ES-I3 (cell line): ENCODE results near the gene RBMS3.

Experiments used
- H3K36me3 ChIP-seq: 2 replicates; pipeline ENCODE4 v1.6.1; 2013; ENCODE audit warnings: mild to moderate bottlenecking, low read length, control low read depth, moderate library complexity; ENCODE audit not compliant: insufficient read depth
- H3K4me1 ChIP-seq: 2 replicates; pipeline ENCODE4 v1.6.1; 2013; ENCODE audit warnings: mild to moderate bottlenecking, control low read depth, low read length; ENCODE audit not compliant: insufficient read depth
- H3K9ac ChIP-seq: 2 replicates; pipeline ENCODE4 v1.6.1; 2013; ENCODE audit warnings: low read depth, mild to moderate bottlenecking, low read length, moderate library complexity
- H3K9me3 ChIP-seq: 2 replicates; pipeline ENCODE4 v1.6.1; 2013; ENCODE audit warnings: mild to moderate bottlenecking, low read length, moderate library complexity; ENCODE audit not compliant: control insufficient read depth, insufficient read depth

The RBMS3 gene

DNA sequence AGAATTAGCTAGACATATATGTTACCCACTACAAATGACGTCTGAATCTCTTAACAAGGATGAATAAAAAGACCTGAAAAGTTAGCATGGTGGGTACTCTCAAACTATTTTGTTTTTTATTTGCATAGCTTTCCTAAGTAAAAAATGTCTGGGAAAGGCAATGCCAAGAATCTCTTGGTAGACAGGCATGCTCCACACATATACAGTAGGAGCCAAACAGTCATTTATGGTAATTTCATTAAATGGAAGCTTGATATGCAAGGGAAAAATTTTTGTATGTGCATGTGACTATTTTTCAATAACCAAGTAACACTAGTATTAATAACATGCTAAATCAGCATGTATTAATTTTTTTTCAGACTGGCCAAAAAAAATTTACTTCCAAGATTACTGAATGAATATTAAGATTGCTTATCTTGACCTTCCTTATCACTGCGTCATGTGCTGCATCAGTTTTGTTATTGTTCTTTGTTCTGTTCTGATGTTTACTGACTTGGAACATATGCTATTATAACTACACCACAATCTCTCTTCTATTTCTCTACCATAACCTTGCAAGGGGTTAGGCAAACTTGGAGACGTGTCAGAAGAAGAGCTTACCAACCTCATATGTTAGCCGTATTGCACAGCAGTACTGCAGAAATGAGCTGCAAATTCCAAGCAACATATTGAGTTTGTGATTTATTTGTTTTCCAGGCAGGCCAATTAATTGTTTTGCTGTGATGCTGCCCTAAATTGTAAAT is 255.3 kb downstream of the RBMS3 start:
- no peaks in the 10 kb centered on the region for H3K36me3 ChIP-seq
- H3K9ac ChIP-seq = no peak overlapping the region
- no peaks in the 10 kb centered on the region; the same call in 1 of the 2 replicates for H3K4me1 ChIP-seq
- no peaks in the 10 kb centered on the region for H3K9me3 ChIP-seq

- H3K36me3 ChIP-seq = no peaks in the 10 kb centered on the region
Measured at GRCh38 chr3:29537889-29538609, 257.2 kb downstream of the RBMS3 start.

DNA sequence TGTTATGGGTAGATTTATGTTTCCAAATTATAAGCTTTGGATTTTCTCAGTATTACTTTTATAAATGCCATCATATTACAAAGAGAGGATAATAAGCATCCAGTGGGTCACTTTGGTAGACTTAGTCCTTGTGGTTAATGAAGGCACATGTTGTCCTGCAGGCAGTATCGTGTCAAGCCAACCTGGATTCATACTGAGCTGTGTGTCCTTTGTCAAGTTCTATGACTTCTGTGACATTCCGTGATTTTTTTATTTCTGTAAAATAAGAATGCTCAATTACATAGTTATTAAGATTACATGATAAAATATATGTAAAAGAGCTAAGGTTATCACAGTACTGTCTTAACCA is 257.7 kb downstream of the RBMS3 start:
- Histone ChIP-seq H3K9ac (no peak overlapping the region), H3K36me3 (no peaks in the 10 kb centered on the region), H3K9me3 (no peaks in the 10 kb centered on the region), H3K4me1 (no peaks in the 10 kb centered on the region; the same call in 1 of the 2 replicates)

More at GRCh38 chr3:29537889-29538609, 257.2 kb downstream of the RBMS3 start:
- no peaks in the 10 kb centered on the region for H3K9me3 ChIP-seq
- no peaks in the 10 kb centered on the region; the same call in 1 of the 2 replicates for H3K4me1 ChIP-seq
- no peak overlapping the region for H3K9ac ChIP-seq

GRCh38 chr3:29540544-29540943 is 259.7 kb downstream of the RBMS3 start:
- H3K36me3 ChIP-seq = no peaks in the 10 kb centered on the region
- H3K9ac ChIP-seq = no peak overlapping the region
- H3K4me1 ChIP-seq = no peaks in the 10 kb centered on the region
- H3K9me3 ChIP-seq = no peaks in the 10 kb centered on the region

DNA sequence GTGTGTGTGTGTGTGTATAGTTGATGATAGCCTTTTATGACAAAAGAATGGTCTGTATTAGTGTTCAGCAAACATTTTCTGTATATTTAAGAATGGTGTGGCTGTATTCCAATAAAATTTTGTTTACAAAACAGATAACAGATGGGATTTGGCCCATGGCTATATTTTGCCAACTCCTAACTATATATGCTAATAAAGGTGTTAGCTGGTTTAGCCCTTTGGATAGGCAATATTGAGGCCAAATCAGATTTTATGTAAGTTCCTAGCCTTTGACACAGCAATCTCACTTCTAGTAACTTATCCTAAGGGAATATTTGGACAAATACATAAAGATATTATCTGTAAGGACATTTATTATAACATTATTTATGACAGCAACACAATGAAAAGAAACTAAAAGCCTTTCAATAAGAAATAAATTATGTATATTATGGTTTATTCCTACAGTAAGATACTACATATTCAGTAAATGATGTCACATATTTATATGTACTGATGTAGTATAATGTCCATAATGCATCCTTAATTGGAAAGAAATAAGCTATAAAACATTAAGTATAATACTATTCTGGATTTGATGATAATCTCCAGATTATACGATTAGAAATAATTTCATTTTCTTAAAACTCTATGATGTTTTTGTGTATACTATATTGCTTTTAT is 264.0 kb downstream of the RBMS3 start:
- H3K9me3 ChIP-seq = no peaks in the 10 kb centered on the region
- H3K9ac ChIP-seq = no peak overlapping the region
- no peaks in the 10 kb centered on the region for H3K36me3 ChIP-seq
- no peaks in the 10 kb centered on the region for H3K4me1 ChIP-seq

DNA sequence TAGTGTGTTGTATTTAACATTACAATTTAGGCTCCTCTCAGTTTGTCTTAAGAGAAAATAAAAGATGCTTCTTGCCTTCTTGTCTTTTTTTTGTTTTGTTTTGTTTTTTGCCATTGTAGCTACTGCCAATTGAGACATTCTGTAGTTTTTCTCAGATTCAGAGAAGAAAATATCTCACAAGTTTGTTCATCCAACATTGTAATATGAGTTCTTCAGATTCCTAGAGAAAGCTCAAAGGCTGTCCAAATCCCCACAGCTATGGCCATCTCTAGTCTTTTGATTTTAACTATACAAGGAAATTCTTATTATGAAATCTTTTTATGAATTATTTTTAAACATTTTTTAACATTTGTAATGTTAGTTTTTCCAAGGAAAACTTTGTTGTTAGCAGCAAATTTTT is 264.7 kb downstream of the RBMS3 start:
- Histone ChIP-seq H3K36me3 (no peaks in the 10 kb centered on the region), H3K9me3 (no peaks in the 10 kb centered on the region), H3K9ac (no peak overlapping the region), H3K4me1 (no peaks in the 10 kb centered on the region)

- Histone ChIP-seq H3K9me3 (no peaks in the 10 kb centered on the region), H3K36me3 (no peaks in the 10 kb centered on the region), H3K9ac (no peak overlapping the region)
Measured at GRCh38 chr3:29552051-29552450, 271.2 kb downstream of the RBMS3 start.

GRCh38 chr3:29554566-29554965 is 273.7 kb downstream of the RBMS3 start:
- Histone ChIP-seq H3K9ac (no peak overlapping the region), H3K4me1 (0 out of 2 replicates have a peak, but pooled peaks cover 5% of the 10 kb centered on the region), H3K36me3 (no peaks in the 10 kb centered on the region), H3K9me3 (no peaks in the 10 kb centered on the region)

More at GRCh38 chr3:29552051-29552450, 271.2 kb downstream of the RBMS3 start:
- 0 out of 2 replicates have a peak, but pooled peaks cover 5% of the 10 kb centered on the region for H3K4me1 ChIP-seq

GRCh38 chr3:29555590-29555989 is 274.7 kb downstream of the RBMS3 start:
- no peaks in the 10 kb centered on the region for H3K36me3 ChIP-seq
- 0 out of 2 replicates have a peak, but pooled peaks cover 5% of the 10 kb centered on the region for H3K4me1 ChIP-seq
- no peaks in the 10 kb centered on the region for H3K9me3 ChIP-seq
- H3K9ac ChIP-seq = no peak overlapping the region

DNA sequence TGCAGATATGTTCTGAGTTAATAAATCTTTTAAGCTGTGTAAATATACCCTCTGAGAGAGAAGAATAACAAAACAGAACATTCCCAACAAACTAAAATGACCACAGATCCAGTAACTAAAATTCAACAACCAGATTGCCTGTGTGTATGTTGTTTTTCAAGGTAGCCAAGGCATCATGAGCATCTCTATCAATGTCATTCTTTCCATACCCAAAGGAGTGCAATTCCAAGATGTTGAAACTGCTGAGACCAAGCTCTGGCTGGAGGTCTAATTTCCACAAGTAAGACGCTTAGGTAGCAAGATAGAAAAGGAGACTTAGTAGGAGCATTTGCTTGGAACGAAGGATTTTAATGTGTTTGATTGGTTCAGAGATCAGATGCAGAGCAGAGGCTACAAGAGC is 276.3 kb downstream of the RBMS3 start:
- no peaks in the 10 kb centered on the region for H3K36me3 ChIP-seq
- no peak overlapping the region for H3K9ac ChIP-seq
- no peaks in the 10 kb centered on the region for H3K9me3 ChIP-seq
- H3K4me1 ChIP-seq = 0 out of 2 replicates have a peak, but pooled peaks cover 5% of the 10 kb centered on the region

DNA sequence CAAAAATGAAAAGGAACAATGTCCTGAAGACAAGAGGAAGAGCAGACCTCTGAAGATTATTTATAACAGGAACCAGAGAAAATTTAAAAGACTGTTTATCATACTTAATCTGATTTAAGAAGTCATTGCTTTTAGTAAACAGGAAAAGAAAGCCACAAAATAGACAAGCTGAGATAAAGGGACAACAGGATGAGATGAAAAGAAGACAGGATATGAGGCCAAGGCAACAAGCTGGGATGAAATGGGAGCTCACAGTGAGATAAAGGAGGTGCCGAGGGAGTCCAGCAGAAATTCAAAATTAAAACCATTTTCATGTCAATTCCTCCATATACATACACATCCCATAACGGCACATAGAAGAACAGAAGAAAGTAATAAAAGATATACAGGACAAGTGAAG is 277.0 kb downstream of the RBMS3 start:
- H3K9ac ChIP-seq = no peak overlapping the region
- no peaks in the 10 kb centered on the region for H3K9me3 ChIP-seq
- H3K4me1 ChIP-seq = 0 out of 2 replicates have a peak, but pooled peaks cover 5% of the 10 kb centered on the region
- H3K36me3 ChIP-seq = no peaks in the 10 kb centered on the region

DNA sequence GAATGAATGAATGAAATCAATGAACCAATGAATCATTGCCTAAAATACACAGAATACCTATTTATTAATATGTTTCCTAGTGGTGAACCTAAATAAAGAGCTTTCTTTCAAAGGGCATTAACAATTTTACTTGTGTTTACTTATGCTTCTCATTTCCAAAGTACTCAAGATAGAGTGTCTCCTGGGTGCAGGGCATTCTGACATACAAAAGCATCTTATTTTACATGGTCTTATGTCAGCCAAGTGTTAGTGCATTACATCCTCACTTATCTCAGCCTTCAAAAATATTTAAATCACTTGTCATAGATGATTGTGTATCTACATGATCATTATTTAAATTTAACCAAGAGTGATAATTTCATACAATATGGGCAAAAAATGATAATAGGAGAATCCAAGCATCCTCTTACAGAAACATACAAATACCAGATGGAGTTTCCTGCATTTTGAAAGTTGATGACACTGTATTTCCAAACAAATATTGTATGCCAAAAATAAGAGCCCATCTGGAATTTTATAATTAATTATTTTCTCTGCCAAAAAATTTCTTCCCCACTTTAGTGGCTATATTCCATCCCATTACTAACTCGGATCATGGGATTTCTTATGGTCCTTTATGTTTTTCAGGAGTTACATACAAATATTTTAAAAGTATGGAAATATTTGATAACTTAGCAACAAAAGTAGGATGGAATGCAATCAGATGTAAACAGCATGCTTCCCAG is 279.0 kb downstream of the RBMS3 start:
- Histone ChIP-seq H3K4me1 (0 out of 2 replicates have a peak, but pooled peaks cover 5% of the 10 kb centered on the region), H3K9ac (no peak overlapping the region), H3K9me3 (no peaks in the 10 kb centered on the region), H3K36me3 (no peaks in the 10 kb centered on the region)

GRCh38 chr3:29561651-29562149 is 280.8 kb downstream of the RBMS3 start:
- H3K4me1 ChIP-seq = no peaks in the 10 kb centered on the region
- H3K36me3 ChIP-seq = no peaks in the 10 kb centered on the region
- H3K9me3 ChIP-seq = no peaks in the 10 kb centered on the region
- H3K9ac ChIP-seq = no peak overlapping the region

DNA sequence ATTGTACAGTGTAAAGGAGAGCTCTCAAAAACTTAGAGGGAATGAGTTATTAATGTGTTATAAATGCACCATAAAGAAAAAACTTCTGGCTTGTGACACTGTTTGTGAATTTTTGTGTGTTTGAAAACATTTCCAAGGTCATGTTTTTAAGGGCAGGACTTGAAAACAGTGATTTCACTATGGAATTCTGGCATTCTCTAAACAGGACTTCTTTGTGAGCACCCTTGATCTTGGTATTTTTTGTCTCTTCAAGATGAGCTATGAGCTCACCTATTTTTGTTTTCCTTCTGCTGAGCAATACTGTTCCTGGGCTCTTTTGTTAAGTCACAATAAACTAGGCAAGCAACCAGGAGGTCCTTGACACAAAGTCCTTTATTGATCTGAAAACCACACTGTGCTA is 284.4 kb downstream of the RBMS3 start:
- Histone ChIP-seq H3K36me3 (no peaks in the 10 kb centered on the region), H3K9ac (no peak overlapping the region), H3K9me3 (no peaks in the 10 kb centered on the region), H3K4me1 (no peaks in the 10 kb centered on the region)
